Stimulated activated CD8-positive, alpha-beta memory T cell treated with anti-CD3 and anti-CD28 coated beads, Interleukin-7, amount 100 ng/mL, for 4 hours (primary cell): ENCODE measurements around the gene DIPK2B.

Experiments
- DNase-seq, 2 donors: peaks; one replicate each; pipeline ENCODE4 v3.0.0-alpha.2; 2020; ENCODE audit warnings: low read depth in 2 of 2

The DIPK2B gene, protein sequence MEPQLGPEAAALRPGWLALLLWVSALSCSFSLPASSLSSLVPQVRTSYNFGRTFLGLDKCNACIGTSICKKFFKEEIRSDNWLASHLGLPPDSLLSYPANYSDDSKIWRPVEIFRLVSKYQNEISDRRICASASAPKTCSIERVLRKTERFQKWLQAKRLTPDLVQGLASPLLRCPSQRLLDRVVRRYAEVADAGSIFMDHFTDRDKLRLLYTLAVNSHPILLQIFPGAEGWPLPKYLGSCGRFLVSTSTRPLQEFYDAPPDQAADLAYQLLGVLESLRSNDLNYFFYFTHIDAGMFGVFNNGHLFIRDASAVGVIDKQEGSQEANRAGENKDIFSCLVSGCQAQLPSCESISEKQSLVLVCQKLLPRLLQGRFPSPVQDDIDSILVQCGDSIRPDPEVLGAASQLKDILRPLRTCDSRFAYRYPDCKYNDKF

DNA sequence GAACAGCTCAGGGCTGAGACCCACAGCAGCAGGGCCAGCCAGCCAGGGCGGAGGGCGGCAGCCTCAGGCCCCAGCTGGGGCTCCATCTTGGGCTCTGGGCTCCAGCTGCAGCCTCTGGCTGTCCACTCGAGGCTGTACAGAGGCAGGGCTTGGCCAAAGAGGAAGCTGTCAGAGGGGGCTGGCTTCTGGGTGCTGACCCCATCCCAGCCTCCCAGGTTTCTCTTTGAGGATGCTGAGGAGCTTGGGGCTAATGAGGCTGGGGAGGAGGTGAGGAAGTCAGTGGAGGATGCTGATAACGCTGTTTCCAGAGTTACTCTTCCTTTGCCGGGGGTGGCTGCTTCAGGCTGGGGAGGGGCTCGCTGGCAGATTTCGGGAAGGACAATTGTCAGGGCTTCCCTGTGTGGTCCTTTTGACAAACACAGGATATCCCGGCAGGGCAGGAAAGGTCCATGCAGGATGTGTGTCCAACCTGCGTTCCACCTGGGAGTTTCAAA, at the start of gene DIPK2B:
Gene DIPK2B, minus strand, starts transcription at position 136 of the 494 bp plus-strand sequence. Its CDS starts 50 bp downstream, at position 86.
- DNase-seq = no peak

DNA sequence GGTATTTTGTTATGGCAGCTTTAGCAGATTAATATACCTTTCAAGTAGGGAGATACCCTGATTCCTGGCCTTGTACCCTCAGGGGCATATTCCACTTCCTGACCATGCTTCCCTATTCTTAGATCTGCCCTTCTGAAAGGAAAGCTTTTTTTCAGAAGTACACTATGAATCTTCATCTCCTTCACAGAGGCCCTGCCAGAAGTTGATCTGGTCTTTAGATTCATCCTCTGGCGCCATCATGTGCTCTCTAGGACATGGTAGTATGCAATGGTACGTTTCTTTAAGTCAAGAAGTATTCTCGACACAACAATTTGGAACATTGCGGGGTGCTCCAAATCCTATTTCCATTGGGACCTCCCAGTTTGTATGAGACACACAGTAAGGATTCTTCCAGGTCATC, 39.6 kb upstream of the DIPK2B start:
- no peak for DNase-seq

DNA sequence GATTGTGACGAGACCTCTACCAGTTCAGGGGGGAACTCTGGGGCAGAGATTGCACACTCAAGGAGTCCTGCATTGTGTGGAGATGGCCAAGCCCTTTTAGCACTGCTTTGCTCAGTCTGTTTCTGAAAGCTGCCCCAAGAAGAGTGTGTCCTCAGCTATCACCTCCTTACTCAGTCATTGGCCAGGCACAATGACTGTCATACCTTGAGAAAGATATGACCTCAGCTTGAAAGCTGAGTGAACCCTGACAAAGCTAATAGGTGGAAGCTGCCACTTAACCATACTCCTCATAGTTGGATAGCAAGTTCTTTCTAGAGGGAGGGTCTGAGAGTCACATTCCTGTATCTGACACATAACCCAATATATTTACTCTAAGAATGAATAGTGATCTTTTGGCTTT, 37.8 kb upstream of the DIPK2B start:
- DNase-seq = no peak

DNA sequence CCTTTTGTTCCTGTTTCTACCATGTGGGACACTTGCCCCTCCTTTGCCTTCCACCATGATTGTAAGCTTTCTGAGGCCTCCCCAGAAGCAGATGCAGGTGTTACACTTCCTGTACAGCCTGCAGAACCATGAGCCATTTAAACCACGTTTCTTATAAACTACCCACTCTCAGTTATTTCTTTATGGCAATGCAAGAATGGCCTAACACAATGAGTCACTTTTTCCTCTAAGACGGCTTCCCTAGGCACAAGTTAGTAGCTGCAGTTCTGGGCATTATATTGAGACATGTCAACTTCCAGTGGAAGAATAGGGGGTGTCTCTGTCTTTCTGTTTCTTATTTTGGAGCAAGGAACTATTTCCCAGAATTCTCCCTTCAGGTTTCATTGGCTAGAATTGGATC, 32.9 kb upstream of the DIPK2B start:
- DNase-seq = no peak

DNA sequence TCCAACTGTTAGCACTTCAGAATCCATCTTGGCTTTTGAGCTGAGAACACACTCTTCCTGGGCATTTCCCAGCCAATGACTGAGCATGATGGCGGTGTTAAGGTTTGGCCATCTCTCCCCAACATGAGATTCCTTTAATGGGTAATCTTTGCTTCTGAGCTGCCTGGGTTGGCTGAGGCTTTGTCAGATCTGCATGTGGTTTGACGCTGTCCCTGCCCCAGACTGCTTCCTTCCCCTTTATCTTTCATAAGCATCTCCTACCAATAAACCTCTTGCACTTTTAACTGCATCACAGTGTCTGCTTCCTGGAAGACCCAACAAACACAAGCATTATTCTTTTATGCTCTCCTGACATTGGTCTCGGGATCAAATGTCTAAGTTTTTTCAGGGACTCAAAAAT, 31.5 kb upstream of the DIPK2B start:
- no peak for DNase-seq

DNA sequence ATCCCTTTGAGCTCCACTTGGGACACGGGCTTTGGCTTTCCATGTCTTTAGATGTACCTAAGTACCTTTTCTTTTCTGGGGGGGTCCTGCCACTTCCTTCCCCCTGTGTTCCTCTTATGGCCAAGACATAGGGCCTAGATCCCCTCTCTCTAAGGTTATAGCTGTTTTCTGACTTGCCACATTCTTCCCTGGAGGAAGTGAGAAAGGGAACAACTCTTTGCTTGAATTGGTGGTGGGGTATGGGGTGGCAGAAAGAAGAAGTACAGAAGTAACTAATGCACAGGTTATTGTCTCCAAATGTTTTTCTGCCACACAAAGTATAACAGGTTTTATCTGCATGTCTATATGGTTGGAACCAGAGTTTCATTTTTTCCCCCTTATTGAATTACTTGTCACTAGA, 29.7 kb upstream of the DIPK2B start:
- DNase-seq = no peak

DNA sequence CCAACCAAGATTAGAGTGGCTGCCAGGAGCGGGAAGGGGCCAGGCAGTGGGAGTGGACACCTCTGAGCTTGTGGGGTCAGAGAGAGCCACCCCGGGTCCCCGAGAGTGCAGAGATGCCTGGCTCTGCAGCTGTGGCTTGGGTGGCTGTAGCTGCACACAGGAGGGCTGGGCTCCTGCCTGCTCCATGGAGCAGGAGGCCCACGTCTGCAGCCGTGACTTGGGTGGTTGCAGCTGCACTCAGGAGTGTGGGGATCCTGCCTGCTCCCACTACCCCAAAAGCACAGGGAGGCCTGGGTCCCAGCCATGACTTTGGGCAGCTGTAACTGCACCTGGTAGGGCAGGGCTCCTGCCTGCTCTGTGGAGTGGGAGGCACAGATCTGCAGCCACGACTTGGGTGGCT, 28.7 kb upstream of the DIPK2B start:
- DNase-seq = no peak

DNA sequence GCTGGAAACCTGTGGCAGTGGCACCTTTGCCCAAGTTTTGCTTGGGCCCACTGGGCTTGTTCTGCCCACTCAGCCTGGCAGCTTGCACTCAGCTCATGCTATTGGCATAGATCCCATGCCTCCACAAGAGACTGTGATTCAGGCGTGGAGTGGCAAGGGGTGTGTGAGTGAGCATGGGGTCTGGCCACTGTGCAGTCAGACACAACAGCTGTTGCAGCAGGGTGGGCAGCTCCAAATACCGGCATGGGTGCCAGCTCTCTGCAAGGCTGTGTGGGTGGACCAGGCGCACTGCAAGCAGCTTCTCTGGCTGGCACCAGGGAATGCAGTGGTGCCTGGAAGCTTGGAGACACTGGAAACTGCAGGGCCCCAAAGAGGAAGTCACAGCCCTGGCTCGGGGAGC, 27.4 kb upstream of the DIPK2B start:
- DNase-seq = no peak

DNA sequence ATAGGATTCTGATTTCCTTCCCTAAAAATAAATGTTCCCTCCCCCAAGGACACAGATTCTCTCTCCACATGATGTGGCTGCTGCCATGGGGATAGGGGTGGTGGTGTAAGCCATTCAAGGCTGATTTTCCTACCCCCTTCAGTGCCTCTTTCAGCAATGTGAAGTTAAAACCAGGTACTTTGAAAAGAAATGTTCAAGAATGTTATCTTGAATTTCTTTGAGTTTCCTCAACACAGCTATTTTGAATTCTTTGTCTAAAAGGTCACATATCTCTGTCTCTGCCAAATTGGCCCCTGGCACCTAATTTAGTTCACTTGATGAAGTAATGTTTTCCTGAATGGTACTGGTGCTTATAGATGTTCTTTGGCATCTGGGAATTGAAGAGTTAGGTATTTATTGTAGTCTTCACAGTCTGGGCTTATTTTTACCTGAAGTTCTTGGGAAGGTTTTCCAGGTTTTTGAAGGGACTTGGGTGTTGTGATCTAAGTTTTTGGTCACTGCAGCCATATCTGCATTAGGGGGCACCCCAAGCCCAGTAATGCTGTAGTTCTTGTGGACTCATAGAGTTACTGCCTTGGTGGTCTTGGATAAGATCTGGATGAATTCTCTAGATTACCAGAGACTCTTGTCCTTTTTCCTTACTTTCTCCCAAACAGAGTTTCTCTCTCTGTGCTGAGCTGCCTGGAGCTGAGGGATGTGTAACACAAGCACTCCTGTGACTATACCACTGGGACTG, 7.6 kb upstream of the DIPK2B start:
- no peak for DNase-seq

DNA sequence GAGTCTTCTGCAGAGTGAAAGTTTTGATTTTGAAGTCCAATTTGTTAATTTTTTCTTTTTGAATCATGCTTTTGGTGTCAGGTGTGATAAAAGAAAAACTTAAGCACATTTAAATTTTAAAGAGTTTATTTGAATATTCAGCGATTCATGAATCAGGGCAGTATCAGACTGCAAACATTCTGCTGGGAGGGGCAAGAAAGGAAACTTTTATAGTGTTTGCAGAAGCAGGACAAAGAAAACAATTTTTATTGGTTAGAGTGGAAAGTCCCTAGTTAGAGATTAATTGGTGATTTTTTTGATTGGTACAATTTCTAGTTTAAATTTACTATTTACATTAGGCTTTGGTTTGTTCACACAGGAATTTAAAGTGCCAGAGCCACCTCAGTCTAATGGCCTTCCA, 1.5 kb upstream of the DIPK2B start:
- no peak for DNase-seq

DNA sequence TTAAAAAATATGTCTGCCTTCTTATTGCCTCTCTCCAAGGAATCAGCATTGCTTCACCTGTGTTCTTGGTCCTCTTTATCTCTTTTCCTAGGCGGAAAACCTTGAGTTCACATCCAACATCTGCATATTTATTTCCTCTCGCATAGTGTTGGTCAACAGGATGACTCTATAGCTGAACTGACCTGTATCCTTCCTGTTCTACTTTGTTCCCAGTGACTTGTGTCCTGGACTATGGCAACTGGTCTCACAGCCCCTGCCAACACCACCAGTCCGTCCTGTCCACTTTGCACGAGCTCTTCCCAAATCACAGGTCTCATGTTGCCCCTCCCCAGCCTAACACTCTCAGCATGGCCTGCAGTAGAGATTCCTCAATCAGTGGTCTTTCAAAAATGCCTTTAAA, 2.0 kb downstream of the DIPK2B start:
- DNase-seq = no peak

DNA sequence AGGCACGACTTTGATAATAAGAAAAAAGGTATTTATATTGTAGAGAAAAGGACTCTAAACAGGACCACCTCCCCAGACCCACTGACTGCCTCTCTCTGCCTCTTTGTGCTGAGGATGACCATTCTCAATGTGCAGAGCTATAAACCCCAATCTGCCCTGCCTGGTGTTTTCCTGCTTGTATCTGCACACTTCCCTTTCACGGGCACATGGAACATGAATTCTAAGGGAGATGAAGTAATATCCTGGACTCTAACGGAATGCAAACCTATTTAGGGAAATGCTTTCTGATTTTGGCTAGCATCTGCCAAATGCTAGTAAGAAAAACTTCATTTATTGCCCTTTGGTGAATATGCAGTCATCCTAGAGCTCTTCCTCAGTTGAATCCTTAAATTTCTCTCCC, 2.4 kb downstream of the DIPK2B start:
- no peak for DNase-seq

DNA sequence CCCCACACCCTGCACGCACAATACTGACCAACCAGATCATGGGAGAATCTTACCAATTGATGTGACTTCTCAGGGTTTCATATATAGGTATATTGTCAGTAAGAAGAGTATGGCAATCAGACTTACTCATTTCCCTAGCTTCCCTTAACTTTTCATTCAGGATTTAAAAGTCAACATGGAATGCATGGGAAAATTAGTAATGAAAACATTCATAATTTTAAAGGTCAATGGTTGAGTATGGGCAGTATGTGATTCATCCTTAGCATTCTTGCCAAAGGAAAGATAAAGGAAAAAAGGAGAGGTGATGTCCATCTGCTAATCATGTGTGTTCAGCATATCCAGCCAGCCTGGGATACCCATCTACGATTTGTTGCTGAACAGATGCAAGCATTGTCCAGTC, 4.0 kb downstream of the DIPK2B start:
- no peak for DNase-seq

DNA sequence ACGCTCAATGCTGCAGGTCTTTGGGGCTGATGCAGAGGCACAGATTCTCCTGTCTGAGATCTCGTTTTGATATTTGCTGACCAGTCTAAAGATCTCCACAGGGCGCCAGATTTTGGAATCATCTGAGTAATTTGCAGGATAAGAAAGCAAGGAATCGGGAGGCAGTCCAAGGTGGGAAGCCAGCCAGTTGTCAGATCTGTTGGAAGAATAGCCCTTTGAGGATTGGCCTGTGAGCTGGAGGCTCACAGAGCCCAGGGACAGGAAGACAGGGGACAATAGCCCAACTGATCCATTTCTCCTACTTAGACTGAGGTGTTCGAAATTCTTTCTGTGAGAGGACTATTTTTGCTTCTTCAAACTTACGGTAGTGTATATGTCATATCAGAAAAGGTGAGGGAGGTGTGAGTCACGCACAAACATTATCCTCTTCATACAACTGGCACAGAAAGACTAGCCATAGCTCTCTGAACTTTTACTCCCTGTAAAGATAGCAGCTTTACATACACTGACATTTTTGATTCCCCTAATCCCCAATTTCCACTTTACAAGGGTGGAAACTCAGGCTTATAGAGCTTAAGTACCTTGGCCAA, 8.8 kb downstream of the DIPK2B start:
- no peak for DNase-seq

DNA sequence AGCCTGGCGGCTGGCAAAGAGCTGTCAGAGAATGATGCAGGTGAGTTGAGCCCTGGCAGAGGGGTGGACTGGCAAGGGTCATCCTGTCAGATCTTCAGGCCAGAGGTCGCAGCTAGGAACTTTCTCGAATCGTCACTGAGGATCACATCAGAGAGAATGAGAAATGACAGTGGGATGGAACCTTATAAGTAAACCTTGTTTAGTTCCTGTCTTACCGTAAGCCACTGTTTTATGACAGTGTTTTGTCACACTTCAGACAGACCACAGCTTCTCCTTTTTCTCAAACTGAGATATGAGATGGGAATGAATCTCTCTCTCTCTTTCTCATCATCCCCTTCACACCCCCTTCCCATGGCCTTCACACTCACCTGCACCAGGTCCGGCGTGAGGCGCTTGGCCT, 9.3 kb downstream of the DIPK2B start:
- no peak for DNase-seq

DNA sequence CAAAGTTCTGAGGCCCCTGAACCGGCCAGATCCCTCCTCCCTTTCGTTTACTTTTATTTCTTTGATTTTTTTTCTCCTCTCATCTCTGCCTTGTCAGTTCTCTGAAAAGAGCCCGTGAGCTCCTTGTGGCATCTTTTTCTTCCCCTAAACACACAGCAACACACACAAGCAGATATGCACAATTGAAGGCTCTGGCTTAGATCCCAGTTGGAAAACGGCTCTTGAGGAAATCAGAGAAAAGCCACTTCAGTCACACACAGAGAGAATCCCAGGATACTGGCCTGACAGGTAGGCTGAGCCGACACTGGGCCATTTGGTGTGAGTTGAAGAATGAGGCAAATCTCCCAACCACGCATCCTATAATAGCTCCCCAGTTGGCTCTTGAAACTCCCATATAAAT, 12.9 kb downstream of the DIPK2B start:
- DNase-seq = no peak

DNA sequence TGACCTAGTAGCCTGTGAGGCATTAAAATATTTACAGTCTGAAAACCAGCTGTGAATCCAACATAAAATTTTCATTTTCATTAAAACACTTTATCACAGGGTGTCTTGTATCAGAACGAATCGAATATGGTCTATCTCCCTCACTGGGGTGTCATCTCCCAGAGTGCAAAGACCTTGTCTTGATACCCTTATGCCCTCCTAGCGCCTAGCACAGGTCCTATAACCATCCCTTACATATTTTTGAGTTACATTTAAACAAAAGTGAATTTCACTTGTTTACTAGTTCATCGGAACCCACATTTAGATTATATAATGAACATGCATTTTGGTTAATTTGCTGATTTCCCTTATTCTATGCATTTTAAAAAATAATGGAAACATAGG, 14.0 kb downstream of the DIPK2B start:
- DNase-seq = no peak

DNA sequence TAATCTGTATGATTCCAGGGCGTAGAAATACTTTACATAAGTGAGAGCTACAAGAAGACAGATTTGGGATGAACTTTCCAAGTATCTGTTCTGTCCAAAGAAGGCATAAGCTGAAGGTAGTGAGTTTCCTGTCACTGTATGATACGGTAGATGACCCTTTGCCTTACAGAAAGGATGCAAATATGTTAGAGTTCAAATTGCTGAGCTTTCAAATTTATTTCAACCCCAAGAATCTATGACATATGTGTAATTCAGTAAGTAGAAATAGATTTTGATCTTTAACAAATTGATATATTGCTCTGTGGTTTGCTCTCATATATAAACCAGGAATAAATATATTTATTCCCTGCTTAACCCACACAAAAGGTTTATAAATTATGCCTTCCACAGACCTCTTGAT, 16.5 kb downstream of the DIPK2B start:
- no peak for DNase-seq

DNA sequence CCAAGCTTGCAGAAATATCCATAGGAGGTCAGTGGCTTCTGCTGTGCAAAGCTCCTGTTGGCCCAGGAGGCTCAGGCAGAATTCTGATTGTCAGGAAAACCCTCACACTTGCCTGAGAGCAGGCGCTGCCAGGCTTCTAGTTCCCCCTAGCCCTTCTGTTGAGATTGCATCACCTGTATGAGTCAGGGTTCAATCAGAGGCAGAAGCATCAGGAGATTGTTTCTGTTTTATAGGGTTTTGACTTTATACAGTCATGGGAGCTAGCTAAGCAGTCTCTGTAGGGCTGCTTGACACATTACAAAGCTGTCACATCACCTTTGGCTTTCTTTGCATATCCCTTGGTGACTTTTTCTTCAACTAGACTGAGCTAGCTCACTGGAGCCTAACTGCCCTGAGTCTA, 27.8 kb downstream of the DIPK2B start:
- no peak for DNase-seq

DNA sequence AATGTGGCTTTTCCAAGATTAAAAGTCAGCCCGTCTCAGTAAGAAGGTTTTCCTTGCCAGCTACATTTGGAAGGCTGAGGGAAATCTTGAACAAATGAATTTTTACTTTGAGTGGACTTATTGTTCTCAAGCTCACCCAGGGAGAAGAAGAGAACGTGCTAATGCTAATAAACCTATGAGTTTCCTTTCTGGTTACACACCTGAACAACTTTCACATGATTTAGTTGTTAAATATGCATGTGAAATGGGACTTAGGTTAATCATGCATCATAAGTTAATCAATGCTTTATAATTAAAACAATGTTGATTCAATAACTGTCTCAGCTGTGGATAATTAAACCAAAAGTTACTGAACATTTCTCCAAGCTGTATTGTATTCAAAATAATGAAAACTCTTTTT, 33.9 kb downstream of the DIPK2B start:
- DNase-seq = no peak

DNA sequence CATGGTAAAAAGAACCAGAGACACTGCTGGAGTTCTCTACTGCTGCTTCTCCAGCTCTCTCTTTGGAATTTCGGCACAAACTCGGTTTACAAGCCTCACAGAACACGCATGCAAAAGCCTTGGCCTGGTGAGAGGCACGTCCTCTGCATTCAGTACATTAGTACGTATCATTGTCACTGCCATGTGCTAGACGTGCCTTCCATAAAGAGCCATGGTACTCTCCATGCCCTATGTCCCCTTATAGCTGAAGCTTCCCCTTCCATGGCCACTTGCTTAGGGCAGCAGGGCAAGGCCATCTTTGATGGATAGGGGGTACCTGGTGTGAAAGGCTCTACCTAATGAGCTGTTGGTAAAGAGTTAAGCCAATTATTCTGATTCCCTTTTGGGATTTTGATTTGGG, 35.0 kb downstream of the DIPK2B start:
- no peak for DNase-seq

DNA sequence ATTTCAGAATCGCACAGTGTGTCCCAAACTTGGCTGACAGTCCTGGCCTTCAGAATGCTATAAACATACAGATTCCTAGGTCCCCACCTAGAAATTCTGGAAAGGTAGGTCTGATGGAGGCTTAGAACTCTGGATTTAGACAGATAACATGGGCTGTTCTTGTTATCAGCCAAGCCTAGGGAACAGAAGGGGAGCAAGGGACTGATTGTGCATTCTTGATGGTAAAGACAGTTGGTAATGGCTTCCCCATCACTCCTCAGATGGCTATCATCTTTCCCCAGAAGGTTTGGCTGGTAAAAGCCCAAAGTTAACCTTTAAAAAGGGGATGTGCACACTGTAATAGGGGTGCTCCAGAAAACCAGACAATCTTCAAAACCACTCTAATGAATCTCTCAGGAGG, 35.7 kb downstream of the DIPK2B start:
- no peak for DNase-seq
